Lower leg skin (tissue), 3 donors: ENCODE data around the gene KCNN3.

Experiments
- CTCF ChIP-seq, 3 donors: fragments of 450-650 bp; IDR thresholded peaks; one replicate each; pipeline ENCODE4 v1.5.1; 2016; ENCODE audit warnings: antibody characterized with exemption in 3 of 3, mild to moderate bottlenecking in 3 of 3, moderate library complexity in 2 of 3
- POLR2A ChIP-seq, 2 donors: fragments of 450-650 bp; IDR thresholded peaks; one replicate each; pipeline ENCODE4 v1.6.1; 2016 to 2017; ENCODE audit warnings: antibody characterized with exemption in 2 of 2, mild to moderate bottlenecking in 1 of 2, moderate library complexity in 1 of 2

GRCh38 chr1:154730259-154730658 is 139.8 kb downstream of the KCNN3 start:
- no peak for TF ChIP-seq CTCF (IDR thresholded peaks at IDR 0.05)
- no peak for TF ChIP-seq POLR2A (IDR thresholded peaks at IDR 0.05)
